Raji (cell line): Measurements from ENCODE around the gene LARGE2.

Experiments
- POLR2A ChIP-seq: IDR thresholded peaks from 2 replicates; pipeline ENCODE4 v1.6.1; 2011; ENCODE audit warnings: low read depth, low read length, control low read depth; ENCODE audit not compliant: insufficient read depth

The LARGE2 gene

GRCh38 chr11:45945397-45945999 is 23.0 kb downstream of the LARGE2 start:
- TF ChIP-seq POLR2A, result no peak

- no peak for TF ChIP-seq POLR2A
Observed at GRCh38 chr11:45947885-45948284, 25.4 kb downstream of the LARGE2 start.

DNA sequence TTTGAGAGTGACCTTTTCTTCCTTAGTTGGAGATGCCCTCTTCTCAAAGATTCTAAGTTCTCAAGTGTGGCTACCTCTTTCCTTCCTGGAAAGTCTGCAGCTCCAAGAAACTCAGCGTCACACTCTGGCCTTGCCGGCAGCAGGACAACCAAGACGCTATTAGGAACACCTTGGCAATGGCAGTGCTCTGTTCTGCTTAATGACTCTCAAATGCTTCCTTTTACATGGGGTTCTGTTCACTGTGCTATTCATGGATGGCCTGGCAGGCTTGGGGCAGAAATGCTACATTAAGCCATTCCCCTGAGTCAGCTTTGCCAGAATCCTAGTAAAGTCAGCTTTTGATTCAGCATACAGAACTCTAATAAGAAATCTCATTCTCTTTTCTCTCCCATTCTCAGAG is 25.9 kb downstream of the LARGE2 start:
- TF ChIP-seq POLR2A, result no peak

- no peak for TF ChIP-seq POLR2A
Observed at GRCh38 chr11:45949992-45950407, 27.5 kb downstream of the LARGE2 start.

- TF ChIP-seq POLR2A, result no peak
Observed at GRCh38 chr11:45959851-45960250, 37.4 kb downstream of the LARGE2 start.

DNA sequence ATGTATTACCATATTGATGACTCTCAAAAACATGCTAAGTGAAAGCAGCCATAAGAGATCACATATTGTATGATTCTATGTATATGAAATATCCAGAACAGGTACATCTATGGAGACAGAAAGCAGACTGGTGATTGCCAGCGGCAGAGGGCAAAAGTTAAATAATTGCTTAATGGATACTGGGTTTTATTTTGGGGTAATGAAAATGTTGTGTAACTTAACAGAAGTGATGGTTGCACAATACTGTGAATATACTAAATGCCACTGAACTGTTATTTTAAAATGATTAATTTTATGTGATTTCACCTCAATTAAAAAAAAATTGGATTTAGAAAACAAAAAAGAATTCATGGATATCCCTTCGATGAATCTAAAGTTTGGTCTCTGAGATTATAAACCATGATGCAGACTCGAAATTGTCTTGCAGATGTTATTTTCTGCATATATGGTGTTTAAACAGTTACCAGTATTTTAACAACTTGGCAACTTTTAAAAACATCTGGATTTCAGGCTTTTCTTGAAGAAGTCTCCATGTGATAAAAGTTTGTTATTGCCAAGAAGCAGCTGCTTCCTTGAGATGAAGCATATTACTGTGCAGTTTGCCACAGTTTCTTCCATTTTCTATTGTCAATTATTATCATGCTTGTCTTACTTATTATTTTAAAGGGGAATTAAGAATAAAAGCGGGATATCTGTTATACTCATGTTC is 38.1 kb downstream of the LARGE2 start:
- no peak for TF ChIP-seq POLR2A

DNA sequence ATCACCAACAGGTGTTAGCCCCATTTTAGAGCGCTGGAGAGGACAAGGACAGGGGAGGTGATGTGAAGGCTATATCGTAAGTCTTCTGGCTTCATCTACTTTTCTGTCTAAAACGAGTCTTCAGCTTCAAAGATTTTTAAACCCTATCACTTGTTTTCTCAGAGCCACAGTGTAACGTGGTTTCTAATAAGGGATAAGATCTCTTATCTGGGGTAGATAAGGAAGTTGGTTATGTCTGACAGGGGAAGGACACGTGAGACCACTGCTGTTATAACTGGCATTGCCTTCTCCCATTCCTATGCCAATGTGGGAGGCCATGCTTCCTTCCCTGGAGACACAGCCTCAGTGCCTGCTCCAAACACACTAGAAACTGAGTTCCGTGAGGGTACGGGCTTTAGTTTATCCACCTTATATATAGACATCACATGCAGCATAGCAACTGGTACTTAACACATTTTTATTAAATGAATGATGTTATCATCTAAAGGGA is 39.3 kb downstream of the LARGE2 start:
- no peak for TF ChIP-seq POLR2A

- no peak for TF ChIP-seq POLR2A
Observed at GRCh38 chr11:45964911-45965389, 42.5 kb downstream of the LARGE2 start.

DNA sequence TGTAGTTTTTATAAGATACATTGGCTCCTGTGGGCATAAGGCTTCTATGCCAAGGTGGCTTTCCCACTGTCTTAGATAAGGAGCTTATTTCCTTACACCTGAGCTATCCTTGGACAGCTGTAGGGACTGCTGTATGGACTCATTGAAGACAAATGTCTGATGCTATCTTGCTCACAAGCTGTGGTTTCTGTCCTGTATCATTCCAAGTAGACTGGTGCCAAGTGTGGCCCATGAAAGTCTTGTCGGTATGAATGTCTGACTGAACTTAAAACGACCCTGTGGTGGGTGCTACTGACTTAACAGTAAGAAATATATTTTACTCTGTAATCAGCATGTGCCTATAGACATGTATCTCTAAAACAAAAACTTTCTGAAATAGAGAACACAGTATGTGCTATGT is 45.0 kb downstream of the LARGE2 start:
- no peak for TF ChIP-seq POLR2A

GRCh38 chr11:45968901-45969300 is 46.4 kb downstream of the LARGE2 start:
- no peak for TF ChIP-seq POLR2A

DNA sequence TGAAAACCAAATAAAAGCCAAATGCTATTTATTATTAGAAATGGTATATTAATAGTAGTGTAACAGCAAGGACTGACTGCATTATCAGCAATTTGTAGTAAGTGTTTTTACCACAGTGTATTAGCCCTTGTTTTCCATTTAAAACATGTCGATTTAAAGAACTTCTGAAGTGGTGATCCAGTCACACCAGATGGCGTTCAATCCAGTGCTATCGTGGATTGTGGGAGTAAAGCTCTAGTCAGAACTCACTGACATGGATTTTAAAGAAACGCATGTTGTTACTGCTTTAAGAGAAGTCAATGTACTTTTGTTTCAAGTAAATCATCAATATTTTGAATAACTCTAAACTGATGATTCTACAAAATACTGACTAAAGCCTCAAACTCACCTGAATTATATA is 51.1 kb downstream of the LARGE2 start:
- TF ChIP-seq POLR2A, result no peak

DNA sequence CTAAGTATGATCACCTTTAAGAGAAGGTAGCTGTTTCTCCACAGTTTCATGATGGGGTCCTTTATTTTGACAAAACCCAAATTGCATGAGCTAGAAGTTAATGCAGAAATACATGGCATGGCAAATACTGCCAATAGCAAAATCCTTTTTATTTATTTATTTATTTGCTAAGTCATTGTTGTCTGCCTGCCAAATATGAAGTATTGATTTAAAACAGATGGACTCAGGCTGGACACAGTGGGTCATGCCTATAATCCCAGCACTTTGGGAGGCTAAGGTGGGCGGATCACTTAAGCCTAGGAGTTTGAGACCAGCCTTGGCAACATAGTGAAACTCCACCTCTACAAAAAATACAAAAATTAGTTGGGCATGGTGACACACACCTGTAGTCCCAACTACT is 52.4 kb downstream of the LARGE2 start:
- TF ChIP-seq POLR2A, result no peak
